NCI-H2171 treated with DMSO at 0.1 percent for 48 hours (cell line): ENCODE results near the gene MAP7.
"Not testable (repeated sequence)": the region's sequence is repeated elsewhere in the genome, so short reads cannot be mapped to it uniquely, and the experiment has no call there.

Experiments used
- DNase-seq: peaks from one replicate; lab custom pipeline; 2025; lab: John Stamatoyannopoulos, UW

Gene MAP7

GRCh38 chr6:136335736-136336363 lies 214.4 kb downstream of the MAP7 start:
- DNase-seq: no peak

GRCh38 chr6:136334853-136335252 lies 215.4 kb downstream of the MAP7 start:
- no peak for DNase-seq

GRCh38 chr6:136334465-136334846 lies 215.8 kb downstream of the MAP7 start:
- DNase-seq: no peak

- DNase-seq: no peak
Measured at GRCh38 chr6:136333824-136334464, 216.3 kb downstream of the MAP7 start.

GRCh38 chr6:136331461-136331860 lies 218.8 kb downstream of the MAP7 start:
- no peak for DNase-seq

- DNase-seq: no peak
Measured at GRCh38 chr6:136330634-136331033, 219.6 kb downstream of the MAP7 start.

- DNase-seq: peak; percentile 61
Measured at GRCh38 chr6:136326038-136326553, 224.1 kb downstream of the MAP7 start.

- DNase-seq: no peak
Measured at GRCh38 chr6:136324686-136325380, 225.4 kb downstream of the MAP7 start.

GRCh38 chr6:136323431-136324112 lies 226.7 kb downstream of the MAP7 start:
- no peak for DNase-seq

- no peak for DNase-seq
Measured at GRCh38 chr6:136319732-136320131, 230.5 kb downstream of the MAP7 start.

- no peak for DNase-seq
Measured at GRCh38 chr6:136318676-136319075, 231.5 kb downstream of the MAP7 start.

- no peak for DNase-seq
Measured at GRCh38 chr6:136317971-136318370, 232.3 kb downstream of the MAP7 start.

- peak; percentile 45 for DNase-seq
Measured at GRCh38 chr6:136317021-136317694, 233.1 kb downstream of the MAP7 start.

GRCh38 chr6:136315594-136315993 lies 234.6 kb downstream of the MAP7 start:
- no peak for DNase-seq

- no peak for DNase-seq
Measured at GRCh38 chr6:136312975-136313374, 237.2 kb downstream of the MAP7 start.

- DNase-seq: no peak
Measured at GRCh38 chr6:136309729-136310311, 240.4 kb downstream of the MAP7 start.

GRCh38 chr6:136309171-136309570 lies 241.1 kb downstream of the MAP7 start:
- DNase-seq: no peak

- not testable (repeated sequence) for DNase-seq
Measured at GRCh38 chr6:136308469-136308868, 241.8 kb downstream of the MAP7 start.

- peak; percentile 80 for DNase-seq
Measured at GRCh38 chr6:136307351-136307750, 242.9 kb downstream of the MAP7 start.

GRCh38 chr6:136306466-136306865 lies 243.8 kb downstream of the MAP7 start:
- no peak for DNase-seq

GRCh38 chr6:136304410-136304809 lies 245.8 kb downstream of the MAP7 start:
- no peak for DNase-seq

GRCh38 chr6:136303516-136303915 lies 246.7 kb downstream of the MAP7 start:
- DNase-seq: no peak
